Measurements from ENCODE around the gene STK40. TPM values are rescaled to one million over a fixed set of nuclear protein-coding genes. Genes with fewer than 3 reads are reported as not detected.

The STK40 gene
- total RNA-seq, 1 experiment from 2014 or later: 14.4 TPM

GRCh38 chr1:36392836-36393235 is 7.1 kb upstream of the STK40 start:
- ChIA-PET CTCF (no interaction called here), POLR2A (ENCODE audit: unreplicated experiment) (no interaction called here)
- DNase-seq (no peak), ATAC-seq (no peak)
- H3K27me3 ChIP-seq (ENCODE audit: low read length): no peaks in the 10 kb centered on the region
- no TSS peak for BruUV-seq (replicated peaks)
- intact Hi-C loops (cut with micrococcal nuclease): no loop called here
- no peak overlapping the region for H3K4me2 ChIP-seq (ENCODE audit: low read length)
- H3K27ac ChIP-seq (ENCODE audit: low read length): no peak overlapping the region
- H3K9ac ChIP-seq (ENCODE audit: low read length): no peak overlapping the region
- H3K36me3 ChIP-seq (ENCODE audit: low read depth, low read length): peaks cover 12% of the 10 kb centered on the region
- H4K20me1 ChIP-seq (ENCODE audit: low read length): no peaks in the 10 kb centered on the region
- no peak for TF ChIP-seq EZH2 (IDR thresholded peaks at IDR 0.05; ENCODE audit: low read length, unreplicated experiment)
- TF ChIP-seq, protein P1, sequence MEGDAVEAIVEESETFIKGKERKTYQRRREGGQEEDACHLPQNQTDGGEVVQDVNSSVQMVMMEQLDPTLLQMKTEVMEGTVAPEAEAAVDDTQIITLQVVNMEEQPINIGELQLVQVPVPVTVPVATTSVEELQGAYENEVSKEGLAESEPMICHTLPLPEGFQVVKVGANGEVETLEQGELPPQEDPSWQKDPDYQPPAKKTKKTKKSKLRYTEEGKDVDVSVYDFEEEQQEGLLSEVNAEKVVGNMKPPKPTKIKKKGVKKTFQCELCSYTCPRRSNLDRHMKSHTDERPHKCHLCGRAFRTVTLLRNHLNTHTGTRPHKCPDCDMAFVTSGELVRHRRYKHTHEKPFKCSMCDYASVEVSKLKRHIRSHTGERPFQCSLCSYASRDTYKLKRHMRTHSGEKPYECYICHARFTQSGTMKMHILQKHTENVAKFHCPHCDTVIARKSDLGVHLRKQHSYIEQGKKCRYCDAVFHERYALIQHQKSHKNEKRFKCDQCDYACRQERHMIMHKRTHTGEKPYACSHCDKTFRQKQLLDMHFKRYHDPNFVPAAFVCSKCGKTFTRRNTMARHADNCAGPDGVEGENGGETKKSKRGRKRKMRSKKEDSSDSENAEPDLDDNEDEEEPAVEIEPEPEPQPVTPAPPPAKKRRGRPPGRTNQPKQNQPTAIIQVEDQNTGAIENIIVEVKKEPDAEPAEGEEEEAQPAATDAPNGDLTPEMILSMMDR (conservative IDR thresholded peaks at IDR 0.05; ENCODE audit: low read depth, low read length): no peak
- no peaks in the 10 kb centered on the region for H3K9me2 ChIP-seq (replicated peaks; ENCODE audit: low read length)
- H3K4me3 ChIP-seq (ENCODE audit: low read length): no peak overlapping the region
- H3K4me1 ChIP-seq (ENCODE audit: insufficient read depth, low read length): peaks cover 13% of the 10 kb centered on the region
- H3K9me3 ChIP-seq (ENCODE audit: low read length): no peaks in the 10 kb centered on the region
- no peaks in the 10 kb centered on the region for H3F3A ChIP-seq (ENCODE audit: low read length, unreplicated experiment)
- H3K79me2 ChIP-seq (ENCODE audit: low read length): peaks cover 17% of the 10 kb centered on the region
- no peak overlapping the region for H2AFZ ChIP-seq (ENCODE audit: low read length)

GRCh38 chr1:36391271-36391670 is 5.5 kb upstream of the STK40 start:
- peaks cover 16% of the 10 kb centered on the region for H3K4me1 ChIP-seq (ENCODE audit: insufficient read depth, low read length)
- TF ChIP-seq EZH2phosphoT487 (IDR thresholded peaks at IDR 0.05; ENCODE audit: borderline replicate concordance, low read length): no peak
- H3K36me3 ChIP-seq (ENCODE audit: low read depth, low read length): peaks cover 12% of the 10 kb centered on the region
- H3K27ac ChIP-seq (ENCODE audit: low read length): no peak overlapping the region
- ATAC-seq (no peak), DNase-seq (no peak)
- no peaks in the 10 kb centered on the region for H3K9me3 ChIP-seq (ENCODE audit: low read length)
- no peaks in the 10 kb centered on the region for H3K9me2 ChIP-seq (replicated peaks; ENCODE audit: low read length)
- ChIA-PET CTCF (no interaction called here), POLR2A (ENCODE audit: unreplicated experiment) (no interaction called here)
- peaks cover 6% of the 10 kb centered on the region for H3F3A ChIP-seq (ENCODE audit: low read length, unreplicated experiment)
- no peak overlapping the region for H3K4me3 ChIP-seq (ENCODE audit: low read length)
- BruUV-seq (replicated peaks): no TSS peak
- H4K20me1 ChIP-seq (ENCODE audit: low read length): no peaks in the 10 kb centered on the region
- no peaks in the 10 kb centered on the region for H3K27me3 ChIP-seq (ENCODE audit: low read length)
- intact Hi-C loops (cut with micrococcal nuclease): no loop called here
- no peak overlapping the region for H3K9ac ChIP-seq (ENCODE audit: low read length)
- H3K79me2 ChIP-seq (ENCODE audit: low read length): peaks cover 3% of the 10 kb centered on the region
- H3K4me2 ChIP-seq (ENCODE audit: low read length): no peak overlapping the region
- H2AFZ ChIP-seq (ENCODE audit: low read length): no peak overlapping the region

DNA sequence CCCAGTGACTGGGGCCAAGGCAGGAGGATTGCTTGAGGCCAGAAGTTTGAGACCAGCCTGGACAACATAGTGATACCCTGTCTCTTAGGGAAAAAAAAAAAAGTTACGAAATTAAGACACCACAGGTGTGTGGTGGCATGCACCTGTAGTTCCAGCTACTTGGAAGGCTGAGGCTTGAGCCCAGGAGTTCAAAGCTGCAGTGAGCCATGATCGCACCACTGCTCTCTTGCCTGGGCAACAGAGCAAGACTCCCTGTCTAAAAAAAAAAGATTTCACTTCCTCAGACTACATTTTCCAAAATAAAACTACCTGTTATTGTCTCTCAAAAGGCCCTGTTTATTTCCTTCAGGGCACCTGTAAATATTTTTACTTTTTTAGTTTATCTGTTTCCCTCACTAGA is 4.7 kb upstream of the STK40 start:
- no TSS peak for BruUV-seq (replicated peaks)
- Histone ChIP-seq H3F3A (ENCODE audit: low read length, unreplicated experiment) (peaks cover 6% of the 10 kb centered on the region), H2AFZ (ENCODE audit: low read length) (no peak overlapping the region), H3K4me3 (ENCODE audit: low read length) (no peak overlapping the region), H3K9me3 (ENCODE audit: low read length) (no peaks in the 10 kb centered on the region), H3K4me2 (ENCODE audit: low read length) (no peak overlapping the region), H3K9me2 (replicated peaks; ENCODE audit: low read length) (no peaks in the 10 kb centered on the region), H3K36me3 (ENCODE audit: low read depth, low read length) (peaks cover 12% of the 10 kb centered on the region), H3K27ac (ENCODE audit: low read length) (no peak overlapping the region), H3K9ac (ENCODE audit: low read length) (no peak overlapping the region), H4K20me1 (ENCODE audit: low read length) (no peaks in the 10 kb centered on the region), H3K4me1 (ENCODE audit: insufficient read depth, low read length) (peaks cover 14% of the 10 kb centered on the region), H3K79me2 (ENCODE audit: low read length) (peaks cover 2% of the 10 kb centered on the region), H3K27me3 (ENCODE audit: low read length) (no peaks in the 10 kb centered on the region)
- CTCF ChIA-PET: no interaction called here
- intact Hi-C loops (cut with micrococcal nuclease): no loop called here
- no peak for TF ChIP-seq EZH2phosphoT487 (IDR thresholded peaks at IDR 0.05; ENCODE audit: borderline replicate concordance, low read length)
- no peak for TF ChIP-seq EZH2 (IDR thresholded peaks at IDR 0.05; ENCODE audit: low read length, unreplicated experiment)
- TF ChIP-seq, protein P1 (conservative IDR thresholded peaks at IDR 0.05; ENCODE audit: low read depth, low read length): no peak
- DNase-seq (no peak), ATAC-seq (no peak)
- POLR2A ChIA-PET (ENCODE audit: unreplicated experiment): no interaction called here

Data from PC-3 (cell line).